Measurements from ENCODE around the gene ZNF3.

DNA sequence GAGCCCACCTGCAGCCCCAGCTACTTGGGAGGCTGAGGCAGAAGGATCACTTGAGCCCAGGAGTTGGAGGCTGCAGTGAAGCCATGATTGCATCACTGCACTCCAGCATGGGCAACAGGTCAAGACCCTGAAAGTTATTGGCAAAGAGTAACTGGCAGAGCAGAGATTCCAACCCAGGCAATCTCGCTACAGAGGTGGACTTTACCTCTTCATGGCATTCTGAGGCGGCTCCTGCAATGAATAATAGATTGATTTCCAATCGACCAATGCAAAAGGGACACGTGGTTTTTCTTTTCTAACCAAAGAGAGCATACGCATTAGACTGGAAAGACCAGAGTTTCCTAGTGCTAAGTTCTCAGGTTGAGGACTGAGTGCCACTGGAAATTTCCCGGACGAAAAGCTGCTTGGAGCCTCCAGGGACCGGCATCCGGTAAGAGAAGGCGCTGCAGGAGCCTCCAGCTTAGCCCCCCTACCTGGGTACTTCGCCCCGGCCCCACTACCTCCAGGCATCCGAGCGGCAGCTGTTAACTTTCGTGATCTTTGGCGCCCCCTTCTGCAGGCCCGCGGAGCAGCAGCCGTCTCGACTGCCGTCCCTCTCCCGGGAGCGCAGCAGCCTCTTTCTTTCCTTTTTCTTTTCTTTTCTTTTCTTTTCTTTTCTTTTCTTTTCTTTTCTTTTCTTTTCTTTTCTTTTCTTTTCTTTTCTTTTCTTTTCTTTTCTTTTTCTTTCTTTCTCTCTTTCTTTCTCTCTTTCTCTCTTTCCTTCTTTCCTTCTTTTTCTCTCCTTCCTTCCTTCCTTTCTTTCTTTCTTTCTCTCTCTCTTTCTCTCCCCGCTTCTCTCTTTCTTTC is 49.3 kb upstream of the ZNF3 start:
- TF ChIP-seq, protein P1, sequence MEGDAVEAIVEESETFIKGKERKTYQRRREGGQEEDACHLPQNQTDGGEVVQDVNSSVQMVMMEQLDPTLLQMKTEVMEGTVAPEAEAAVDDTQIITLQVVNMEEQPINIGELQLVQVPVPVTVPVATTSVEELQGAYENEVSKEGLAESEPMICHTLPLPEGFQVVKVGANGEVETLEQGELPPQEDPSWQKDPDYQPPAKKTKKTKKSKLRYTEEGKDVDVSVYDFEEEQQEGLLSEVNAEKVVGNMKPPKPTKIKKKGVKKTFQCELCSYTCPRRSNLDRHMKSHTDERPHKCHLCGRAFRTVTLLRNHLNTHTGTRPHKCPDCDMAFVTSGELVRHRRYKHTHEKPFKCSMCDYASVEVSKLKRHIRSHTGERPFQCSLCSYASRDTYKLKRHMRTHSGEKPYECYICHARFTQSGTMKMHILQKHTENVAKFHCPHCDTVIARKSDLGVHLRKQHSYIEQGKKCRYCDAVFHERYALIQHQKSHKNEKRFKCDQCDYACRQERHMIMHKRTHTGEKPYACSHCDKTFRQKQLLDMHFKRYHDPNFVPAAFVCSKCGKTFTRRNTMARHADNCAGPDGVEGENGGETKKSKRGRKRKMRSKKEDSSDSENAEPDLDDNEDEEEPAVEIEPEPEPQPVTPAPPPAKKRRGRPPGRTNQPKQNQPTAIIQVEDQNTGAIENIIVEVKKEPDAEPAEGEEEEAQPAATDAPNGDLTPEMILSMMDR (IDR thresholded peaks at IDR 0.05): peak; percentile 80
- TF ChIP-seq JUN (IDR thresholded peaks at IDR 0.05) (no peak), CHD4 (IDR thresholded peaks at IDR 0.05; ENCODE audit: borderline replicate concordance) (no peak)
- TF ChIP-seq, protein P2, sequence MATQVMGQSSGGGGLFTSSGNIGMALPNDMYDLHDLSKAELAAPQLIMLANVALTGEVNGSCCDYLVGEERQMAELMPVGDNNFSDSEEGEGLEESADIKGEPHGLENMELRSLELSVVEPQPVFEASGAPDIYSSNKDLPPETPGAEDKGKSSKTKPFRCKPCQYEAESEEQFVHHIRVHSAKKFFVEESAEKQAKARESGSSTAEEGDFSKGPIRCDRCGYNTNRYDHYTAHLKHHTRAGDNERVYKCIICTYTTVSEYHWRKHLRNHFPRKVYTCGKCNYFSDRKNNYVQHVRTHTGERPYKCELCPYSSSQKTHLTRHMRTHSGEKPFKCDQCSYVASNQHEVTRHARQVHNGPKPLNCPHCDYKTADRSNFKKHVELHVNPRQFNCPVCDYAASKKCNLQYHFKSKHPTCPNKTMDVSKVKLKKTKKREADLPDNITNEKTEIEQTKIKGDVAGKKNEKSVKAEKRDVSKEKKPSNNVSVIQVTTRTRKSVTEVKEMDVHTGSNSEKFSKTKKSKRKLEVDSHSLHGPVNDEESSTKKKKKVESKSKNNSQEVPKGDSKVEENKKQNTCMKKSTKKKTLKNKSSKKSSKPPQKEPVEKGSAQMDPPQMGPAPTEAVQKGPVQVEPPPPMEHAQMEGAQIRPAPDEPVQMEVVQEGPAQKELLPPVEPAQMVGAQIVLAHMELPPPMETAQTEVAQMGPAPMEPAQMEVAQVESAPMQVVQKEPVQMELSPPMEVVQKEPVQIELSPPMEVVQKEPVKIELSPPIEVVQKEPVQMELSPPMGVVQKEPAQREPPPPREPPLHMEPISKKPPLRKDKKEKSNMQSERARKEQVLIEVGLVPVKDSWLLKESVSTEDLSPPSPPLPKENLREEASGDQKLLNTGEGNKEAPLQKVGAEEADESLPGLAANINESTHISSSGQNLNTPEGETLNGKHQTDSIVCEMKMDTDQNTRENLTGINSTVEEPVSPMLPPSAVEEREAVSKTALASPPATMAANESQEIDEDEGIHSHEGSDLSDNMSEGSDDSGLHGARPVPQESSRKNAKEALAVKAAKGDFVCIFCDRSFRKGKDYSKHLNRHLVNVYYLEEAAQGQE (IDR thresholded peaks at IDR 0.05): no peak

Data from A549 (cell line).